Forelimb muscle (tissue), 1 donor: ENCODE measurements around the gene UTP25. TPM values are rescaled to one million over a fixed set of nuclear protein-coding genes. Genes with fewer than 3 reads are reported as not detected.
"Not testable (repeated sequence)": the region's sequence is repeated elsewhere in the genome, so short reads cannot be mapped to it uniquely, and the experiment has no call there.

Experiments
- DNase-seq: peaks from one replicate; pipeline ENCODE4 v3.0.0-alpha.2; 2013; ENCODE audit warnings: low read depth
- polyA plus RNA-seq: library from polyadenylated mRNA; unstranded; fragments of 120-200 nt; gene quantifications from one replicate; pipeline ENCODE4 v1.2.1, GENCODE V29; 2013; ENCODE audit not compliant: insufficient read length

UTP25 gene
- 6.1 TPM for polyA plus RNA-seq

DNA sequence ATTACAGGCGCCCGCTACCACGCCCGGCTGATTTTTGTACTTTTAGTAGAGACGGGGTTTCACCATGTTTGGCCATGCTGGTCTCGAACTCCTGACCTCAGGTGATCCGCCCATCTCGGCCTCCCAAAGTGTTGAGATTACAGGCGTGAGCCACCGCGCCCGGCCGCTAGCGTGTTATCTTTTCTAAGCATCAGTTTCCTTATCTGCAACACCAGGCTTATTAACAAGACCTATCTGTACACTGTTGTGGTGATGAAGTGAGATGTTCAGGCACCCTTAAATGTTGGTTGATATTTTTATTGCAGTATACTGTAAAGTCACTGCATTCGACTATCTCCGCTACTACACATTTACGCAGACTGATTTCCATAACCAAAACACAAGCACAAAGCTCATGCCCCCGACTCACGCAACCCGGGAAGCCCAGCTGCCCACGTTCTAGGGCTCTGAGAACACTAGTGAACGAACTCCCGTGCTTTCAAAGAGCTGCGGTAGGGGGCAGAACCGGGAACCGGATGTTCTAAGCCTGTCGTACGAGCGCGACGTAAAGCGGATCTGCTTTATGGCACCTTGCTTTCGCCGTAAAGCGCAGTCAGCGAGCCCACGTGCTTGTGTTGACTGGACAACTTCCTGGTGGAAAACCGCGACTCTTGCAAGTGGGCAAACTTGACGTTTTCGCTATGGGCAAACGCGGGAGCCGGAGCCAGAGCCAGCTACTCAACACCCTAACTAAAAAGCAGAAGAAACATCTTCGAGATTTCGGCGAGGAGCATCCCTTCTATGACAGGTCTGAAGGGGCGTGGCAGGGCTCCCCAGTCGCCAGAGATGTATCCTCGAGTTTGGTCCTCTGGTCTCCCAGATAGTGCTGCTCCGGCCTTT is at the start of gene UTP25:
TSS of gene UTP25 (plus strand) at position 589 of the 879 bp plus-strand sequence. CDS start at position 681, 92 bp downstream.
- peak; percentile 88 for DNase-seq

DNA sequence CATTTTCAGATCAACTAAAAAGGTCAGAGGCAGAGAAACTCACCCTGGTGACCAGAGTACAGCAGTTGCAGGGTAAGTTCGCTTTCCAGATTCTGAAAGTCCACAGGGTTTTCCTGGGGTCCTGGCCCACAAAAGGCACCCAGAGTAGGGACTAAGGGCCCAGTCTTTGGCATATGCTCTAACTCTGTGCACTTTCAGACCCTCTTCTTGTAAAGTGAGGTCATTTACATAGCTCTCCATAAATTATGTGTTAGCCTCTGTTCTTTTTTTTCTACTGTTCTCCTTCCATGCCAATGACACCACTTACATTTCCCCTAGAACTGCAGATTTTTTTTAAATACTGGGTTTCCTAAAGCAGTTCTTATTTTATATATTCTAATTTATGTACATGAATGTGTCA is 49.7 kb upstream of the UTP25 start:
- DNase-seq: no peak

- DNase-seq: no peak
These were observed 47.5 kb upstream of the UTP25 start for GRCh38 chr1:209780268-209780667.

- DNase-seq: no peak
These were observed 44.4 kb upstream of the UTP25 start for GRCh38 chr1:209783386-209783785.

- peak; percentile 94 for DNase-seq
These were observed 43.3 kb upstream of the UTP25 start, which contains the start of gene C1orf74 for GRCh38 chr1:209784265-209785169. Gene C1orf74 (minus strand): TSS chr1:209784559. CDS start chr1:209783634, 925 bp downstream.

- DNase-seq: no peak
These were observed 42.2 kb upstream of the UTP25 start for GRCh38 chr1:209785592-209785991.

- DNase-seq: no peak
These were observed 41.6 kb upstream of the UTP25 start for GRCh38 chr1:209786146-209786545.

DNA sequence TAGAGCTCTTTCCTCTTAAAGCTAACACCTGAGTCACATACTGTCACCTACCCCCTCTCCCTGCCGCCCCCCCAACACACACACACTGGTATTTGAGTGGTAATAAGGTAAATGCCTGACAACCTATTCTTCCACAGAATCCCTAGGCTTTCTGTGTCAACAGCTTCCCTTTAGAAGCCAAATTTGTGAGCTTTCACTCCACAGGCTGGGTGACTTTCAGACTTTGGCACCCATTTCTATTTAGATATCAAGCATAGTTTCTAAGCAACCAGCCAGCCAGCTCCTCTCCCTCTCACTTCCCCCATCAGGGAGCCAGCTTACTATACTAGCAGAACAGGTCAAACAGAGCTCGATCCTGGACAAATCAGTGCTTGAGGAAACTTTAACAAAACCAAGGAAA is 40.2 kb upstream of the UTP25 start:
- no peak for DNase-seq

DNA sequence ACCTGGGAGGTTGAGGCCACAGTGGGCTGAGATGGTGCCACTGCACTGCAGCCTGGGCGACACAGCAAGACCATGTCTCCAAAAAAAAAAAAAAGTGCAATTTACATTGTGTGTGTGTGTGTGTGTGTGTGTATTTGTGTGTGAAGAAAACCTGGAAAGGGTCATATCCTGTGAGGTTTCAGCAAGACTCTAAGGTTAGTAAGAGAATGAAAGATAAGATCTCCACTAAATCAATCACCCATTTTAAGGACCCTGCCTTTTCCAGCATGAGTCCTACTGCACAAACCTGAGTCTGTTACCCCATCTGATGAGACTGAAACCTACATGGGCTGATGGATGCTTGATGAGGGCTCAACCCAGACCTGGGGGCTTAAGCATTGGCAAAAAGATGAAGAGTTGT is 38.5 kb upstream of the UTP25 start:
- DNase-seq: no peak

GRCh38 chr1:209790286-209791193 is 37.2 kb upstream of the UTP25 start:
- DNase-seq: no peak

- DNase-seq: no peak
These were observed 35.9 kb upstream of the UTP25 start for GRCh38 chr1:209791920-209792319.

- not testable (repeated sequence) for DNase-seq
These were observed 34.1 kb upstream of the UTP25 start for GRCh38 chr1:209793711-209794110.

- DNase-seq: no peak
These were observed 29.7 kb upstream of the UTP25 start for GRCh38 chr1:209797978-209798639.

- DNase-seq: no peak
These were observed 26.6 kb upstream of the UTP25 start for GRCh38 chr1:209800984-209801834.

DNA sequence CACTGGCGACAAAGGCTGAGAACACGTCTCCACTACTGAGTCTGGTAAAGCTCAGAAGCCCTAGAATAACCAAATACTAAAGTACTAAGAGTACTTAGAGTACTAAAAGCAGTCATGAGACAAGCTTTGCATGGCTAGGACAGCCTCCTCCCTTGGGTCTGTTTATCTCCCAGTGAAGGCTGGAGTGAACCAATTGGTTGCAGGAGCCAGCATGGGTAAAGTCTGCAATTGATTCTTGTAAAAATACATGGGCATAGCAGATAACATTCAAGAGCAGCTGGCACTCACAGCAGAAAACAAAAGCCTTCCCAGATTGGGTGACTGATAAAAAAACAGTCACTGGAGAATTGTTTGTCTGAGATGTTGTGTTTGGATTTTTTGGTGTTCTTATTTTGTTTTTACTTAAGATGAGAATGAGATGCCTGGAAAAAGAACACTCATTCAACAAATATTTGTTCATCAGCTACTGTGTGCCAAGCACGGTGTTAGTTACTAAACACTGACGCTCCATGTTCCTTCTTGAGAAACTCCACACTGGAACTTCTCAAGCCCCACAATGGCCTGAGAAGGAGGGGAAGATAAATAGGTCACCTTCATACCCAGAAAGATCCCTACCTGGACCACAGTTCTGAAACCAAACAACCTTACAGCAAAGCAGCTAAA is 25.5 kb upstream of the UTP25 start:
- no peak for DNase-seq

GRCh38 chr1:209802780-209803152 is 25.0 kb upstream of the UTP25 start:
- DNase-seq: no peak

DNA sequence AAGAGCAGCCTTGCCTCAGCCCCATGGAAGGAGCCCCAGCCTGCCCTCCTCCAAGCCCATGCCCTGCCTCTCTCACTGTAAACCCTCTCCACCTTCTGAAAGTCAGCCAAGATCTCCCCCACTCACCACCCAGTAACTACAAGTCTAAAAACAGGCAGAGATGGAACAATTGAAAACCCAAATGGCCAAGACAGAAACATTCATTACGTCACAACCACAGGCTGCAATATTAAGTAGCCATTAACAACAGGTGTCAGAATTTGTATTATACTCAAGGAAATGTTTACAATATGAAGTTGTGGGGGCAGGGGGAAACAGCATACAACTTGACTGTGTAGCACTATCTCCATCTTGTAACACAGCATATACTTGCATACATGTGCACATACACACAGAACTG is 24.2 kb upstream of the UTP25 start:
- no peak for DNase-seq

DNA sequence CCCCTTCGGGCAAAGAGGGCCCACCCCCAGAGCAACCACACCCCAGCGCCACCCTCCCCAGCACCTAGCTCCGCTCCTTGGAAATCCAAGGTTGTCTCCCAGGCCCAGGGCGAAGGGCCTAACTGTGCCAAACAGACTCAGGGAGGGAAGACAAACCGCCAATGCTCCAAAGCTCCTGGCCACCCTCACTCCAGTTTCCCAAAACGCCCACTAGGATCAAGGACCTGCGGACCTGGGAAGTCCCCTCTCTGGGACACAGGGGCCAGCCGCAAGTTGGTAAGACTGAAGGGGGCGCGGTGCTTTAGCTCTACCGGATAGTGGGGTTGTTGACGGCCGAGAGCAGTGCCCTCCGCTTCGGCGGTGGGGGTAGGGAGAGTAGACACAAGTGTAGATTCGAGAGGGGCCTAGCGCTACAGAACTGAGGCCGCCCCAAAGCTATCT is 22.4 kb upstream of the UTP25 start:
- no peak for DNase-seq
